GM18870 (cell line): ENCODE data around the gene ANKRD30A.
"Not testable (repeated sequence)": the region's sequence is repeated elsewhere in the genome, so short reads cannot be mapped to it uniquely, and the experiment has no call there.

ENCODE experiments used
- ATAC-seq: cut with Tn5 transposase; IDR thresholded peaks from one replicate; pipeline ENCODE4 v1.9.1; 2021; ENCODE audit warnings: moderate library complexity; ENCODE audit not compliant: unreplicated experiment

Gene ANKRD30A, protein sequence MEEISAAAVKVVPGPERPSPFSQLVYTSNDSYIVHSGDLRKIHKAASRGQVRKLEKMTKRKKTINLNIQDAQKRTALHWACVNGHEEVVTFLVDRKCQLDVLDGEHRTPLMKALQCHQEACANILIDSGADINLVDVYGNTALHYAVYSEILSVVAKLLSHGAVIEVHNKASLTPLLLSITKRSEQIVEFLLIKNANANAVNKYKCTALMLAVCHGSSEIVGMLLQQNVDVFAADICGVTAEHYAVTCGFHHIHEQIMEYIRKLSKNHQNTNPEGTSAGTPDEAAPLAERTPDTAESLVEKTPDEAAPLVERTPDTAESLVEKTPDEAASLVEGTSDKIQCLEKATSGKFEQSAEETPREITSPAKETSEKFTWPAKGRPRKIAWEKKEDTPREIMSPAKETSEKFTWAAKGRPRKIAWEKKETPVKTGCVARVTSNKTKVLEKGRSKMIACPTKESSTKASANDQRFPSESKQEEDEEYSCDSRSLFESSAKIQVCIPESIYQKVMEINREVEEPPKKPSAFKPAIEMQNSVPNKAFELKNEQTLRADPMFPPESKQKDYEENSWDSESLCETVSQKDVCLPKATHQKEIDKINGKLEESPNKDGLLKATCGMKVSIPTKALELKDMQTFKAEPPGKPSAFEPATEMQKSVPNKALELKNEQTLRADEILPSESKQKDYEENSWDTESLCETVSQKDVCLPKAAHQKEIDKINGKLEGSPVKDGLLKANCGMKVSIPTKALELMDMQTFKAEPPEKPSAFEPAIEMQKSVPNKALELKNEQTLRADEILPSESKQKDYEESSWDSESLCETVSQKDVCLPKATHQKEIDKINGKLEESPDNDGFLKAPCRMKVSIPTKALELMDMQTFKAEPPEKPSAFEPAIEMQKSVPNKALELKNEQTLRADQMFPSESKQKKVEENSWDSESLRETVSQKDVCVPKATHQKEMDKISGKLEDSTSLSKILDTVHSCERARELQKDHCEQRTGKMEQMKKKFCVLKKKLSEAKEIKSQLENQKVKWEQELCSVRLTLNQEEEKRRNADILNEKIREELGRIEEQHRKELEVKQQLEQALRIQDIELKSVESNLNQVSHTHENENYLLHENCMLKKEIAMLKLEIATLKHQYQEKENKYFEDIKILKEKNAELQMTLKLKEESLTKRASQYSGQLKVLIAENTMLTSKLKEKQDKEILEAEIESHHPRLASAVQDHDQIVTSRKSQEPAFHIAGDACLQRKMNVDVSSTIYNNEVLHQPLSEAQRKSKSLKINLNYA (N-terminal part only)

DNA sequence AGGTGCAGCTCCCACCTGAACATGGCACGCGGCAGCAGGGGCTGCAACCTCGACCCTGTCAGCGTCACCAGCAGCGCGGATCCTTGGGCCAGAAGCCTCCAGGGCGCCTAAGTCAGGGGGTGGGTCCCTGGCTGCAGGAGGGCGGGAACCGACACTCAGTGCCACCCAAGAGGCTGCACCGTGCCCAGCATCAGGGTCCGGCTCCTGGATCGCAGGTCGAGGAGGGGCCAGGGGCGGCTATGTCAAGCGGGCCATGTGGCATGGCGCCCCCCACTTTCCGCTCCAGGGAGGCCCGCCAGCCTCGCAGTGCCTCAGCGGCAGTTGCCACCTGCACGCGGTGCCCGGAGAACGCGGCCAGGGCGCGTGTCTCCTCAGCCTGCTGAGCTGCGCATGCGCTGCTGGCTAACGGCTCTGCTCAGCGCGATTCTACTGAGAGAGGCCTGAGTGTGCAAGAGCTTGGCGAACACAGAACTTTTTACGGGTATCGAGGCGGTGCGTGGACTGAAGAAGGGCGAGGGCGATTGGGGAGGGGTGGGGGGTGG, at the start of gene ANKRD30A:
Gene ANKRD30A (plus strand): TSS at position 408 of the 542 bp plus-strand sequence. CDS start 190 bp downstream, outside the sequence.
- ATAC-seq, result no peak

DNA sequence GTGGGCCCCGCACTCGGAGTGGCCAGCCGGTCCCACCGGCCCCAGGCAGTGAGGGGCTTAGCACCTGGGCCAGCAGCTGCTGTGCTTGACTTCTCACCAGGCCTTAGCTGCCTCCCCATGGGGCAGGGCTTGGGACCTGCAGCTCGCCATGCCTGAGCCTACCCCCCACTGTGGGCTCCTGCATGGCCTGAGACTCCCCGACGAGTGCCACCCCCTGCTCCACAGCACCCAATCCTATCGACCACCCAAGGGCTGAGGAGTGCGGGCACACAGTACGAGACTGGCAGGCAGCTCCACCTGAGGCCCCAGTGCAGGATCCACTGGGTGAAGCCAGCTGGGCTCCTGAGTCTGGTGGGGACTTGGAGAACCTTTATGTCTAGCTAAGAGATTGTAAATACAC, 49.3 kb upstream of the ANKRD30A start:
- ATAC-seq, result not testable (repeated sequence)

DNA sequence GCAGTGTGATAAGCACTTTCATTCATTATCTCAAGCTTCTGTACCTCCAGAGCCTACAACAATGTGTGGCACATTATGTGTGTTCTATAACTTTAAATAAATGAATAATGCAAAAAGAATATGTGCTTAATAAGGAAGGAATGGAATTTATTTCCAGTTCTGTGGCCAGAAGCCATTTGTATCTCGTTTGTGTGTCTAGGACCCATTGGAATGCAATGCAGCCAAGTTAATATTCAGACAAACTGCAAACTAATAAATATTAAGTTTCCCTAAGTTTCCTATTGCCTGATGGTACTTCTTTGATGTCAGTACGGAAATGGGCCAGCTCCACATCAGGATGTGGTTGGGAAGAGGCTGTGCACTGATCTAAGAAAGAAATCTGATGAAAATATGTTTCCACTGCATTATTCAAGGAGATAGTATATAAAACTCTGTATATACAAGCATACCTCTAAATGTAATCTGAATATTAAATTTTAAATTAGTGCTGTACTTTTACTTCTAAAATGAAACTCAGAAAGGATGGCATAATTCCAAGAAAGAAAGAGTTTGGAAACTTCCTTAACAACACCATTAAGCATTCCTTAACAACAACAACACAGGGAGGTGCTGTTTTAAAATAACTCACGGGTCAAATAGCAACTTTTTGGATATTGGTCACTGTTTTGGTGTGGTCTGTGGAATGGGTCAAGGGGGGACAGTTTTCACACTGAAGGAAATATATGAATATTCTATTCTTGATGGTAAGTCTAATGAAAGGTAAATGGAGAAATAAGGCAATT, 29.4 kb upstream of the ANKRD30A start:
- no peak for ATAC-seq

DNA sequence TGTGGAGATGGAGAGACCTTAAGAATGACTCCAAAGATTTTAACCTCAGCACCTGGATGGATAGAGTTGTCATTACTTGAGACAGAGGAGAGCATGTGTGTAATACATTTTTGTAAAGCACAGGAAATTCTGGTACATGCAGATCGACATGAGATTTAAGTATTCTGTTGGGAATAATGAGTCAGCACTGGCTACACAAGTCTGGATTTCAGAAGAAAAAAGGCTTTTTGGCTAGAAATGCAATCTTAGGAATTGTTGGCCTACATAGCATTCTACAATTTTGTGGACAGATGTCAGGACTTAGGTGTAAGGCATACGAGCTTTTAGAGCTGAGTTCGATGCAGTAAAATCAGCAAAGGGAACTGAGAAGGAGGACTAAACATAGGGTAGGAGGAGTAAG, 24.1 kb upstream of the ANKRD30A start:
- ATAC-seq, result no peak

DNA sequence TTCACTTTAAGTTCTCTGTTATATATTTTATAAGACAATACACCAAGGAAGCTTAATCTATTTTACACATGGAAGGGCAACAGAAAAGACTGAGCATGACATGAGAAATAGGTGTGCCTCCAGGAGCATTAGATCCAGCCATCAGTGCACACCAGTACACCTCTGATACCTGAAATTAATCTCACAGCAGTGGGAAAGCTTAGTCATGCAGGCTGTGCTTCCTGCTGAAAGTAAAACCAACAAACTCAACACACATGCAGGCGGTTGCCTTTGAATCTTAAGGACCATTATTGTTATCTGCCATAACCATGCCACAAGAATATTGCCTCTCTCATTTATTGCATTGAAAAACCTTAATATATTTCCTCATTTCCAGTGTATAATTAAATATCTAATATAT, 16.4 kb upstream of the ANKRD30A start:
- ATAC-seq, result no peak

DNA sequence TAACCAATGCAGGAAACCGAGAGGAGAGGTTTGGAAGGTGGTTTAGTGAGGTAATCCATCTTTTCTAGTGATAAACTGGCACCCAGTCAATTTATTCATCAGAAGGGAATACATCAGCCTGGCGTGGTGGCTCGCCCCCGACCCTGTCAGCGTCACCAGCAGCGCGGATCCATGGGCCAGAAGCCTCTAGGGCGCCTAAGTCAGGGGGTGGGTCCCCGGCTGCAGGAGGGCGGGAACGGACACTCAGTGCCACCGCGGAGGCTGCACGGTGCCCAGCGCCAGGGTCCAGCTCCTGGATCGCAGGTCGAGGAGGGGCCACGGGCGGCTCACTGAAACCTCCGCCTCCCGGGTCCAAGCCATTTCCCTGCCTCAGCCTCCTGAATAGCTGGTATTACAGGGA, 866 bp upstream of the ANKRD30A start:
- no peak for ATAC-seq

DNA sequence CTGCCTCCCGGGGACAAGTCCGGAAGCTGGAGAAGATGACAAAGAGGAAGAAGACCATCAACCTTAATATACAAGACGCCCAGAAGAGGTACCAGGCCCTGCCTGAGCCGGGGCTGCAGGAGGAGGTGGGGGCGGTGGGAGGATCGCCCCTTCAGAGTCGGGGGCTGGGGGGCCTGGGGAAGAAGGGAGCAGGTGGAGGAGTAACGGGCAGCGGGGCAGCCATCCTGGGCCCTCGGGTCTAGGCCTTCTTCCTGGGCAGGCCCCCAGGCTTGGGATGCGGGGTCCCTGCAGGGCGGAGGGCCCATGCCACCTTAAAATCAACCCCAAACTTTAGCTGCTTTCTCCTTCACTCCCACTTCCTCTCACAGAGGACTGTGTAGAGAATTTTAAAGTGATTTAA, 523 bp downstream of the ANKRD30A start:
- no peak for ATAC-seq

DNA sequence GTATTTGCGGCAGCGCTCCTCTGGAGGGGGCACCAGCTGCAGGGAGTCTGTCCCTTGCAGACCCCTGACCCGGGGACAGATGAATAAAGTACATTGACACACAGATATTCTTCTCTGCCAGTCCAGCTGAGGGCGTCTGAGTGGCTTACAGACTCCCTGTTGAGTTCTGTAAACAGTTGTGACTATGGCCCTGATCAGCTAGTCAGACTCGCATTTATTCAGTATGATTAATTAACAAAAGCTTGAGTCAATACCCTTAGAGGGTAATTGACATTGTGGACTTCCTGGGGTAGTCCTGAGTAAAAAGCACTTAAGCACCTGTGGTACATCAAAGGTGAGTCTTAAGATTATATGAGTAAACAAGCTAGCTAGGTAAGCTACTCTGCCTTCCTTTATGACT, 21.0 kb downstream of the ANKRD30A start:
- no peak for ATAC-seq

DNA sequence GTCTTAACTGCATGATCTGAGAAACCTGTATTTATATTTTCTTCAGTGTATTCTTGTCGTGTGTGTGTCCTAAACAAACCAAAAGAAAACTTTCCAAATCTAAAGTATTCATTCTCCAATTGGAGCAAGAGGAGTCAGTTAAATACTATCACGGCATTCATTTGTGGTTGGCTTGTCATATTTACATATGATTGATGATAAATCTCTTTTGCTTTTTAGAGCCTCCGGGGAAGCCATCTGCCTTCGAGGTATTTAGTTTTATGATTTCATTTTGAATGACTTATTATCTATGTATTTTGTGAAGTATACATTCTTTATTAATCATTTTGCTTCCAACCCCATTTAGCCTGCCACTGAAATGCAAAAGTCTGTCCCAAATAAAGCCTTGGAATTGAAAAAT, 37.0 kb downstream of the ANKRD30A start:
- not testable (repeated sequence) for ATAC-seq

DNA sequence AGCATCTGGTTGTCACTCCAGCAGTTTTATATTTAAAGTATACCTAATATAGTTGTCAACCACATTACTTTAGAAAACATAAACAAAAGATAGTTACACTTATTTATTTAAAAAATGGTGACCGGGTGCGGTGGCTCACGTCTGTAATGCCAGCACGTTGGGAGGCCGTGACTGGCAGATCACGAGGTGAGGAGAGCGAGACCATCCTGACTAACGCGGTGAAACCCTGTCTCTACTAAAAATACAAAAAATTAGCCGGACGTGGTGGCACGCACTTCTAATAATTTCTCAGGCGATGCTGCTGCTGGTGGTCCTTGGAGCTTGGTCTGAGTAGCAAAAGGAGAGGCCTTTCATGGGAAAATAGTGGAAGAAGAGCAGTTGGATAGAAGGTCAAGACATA, 46.5 kb downstream of the ANKRD30A start:
- ATAC-seq, result not testable (repeated sequence)

DNA sequence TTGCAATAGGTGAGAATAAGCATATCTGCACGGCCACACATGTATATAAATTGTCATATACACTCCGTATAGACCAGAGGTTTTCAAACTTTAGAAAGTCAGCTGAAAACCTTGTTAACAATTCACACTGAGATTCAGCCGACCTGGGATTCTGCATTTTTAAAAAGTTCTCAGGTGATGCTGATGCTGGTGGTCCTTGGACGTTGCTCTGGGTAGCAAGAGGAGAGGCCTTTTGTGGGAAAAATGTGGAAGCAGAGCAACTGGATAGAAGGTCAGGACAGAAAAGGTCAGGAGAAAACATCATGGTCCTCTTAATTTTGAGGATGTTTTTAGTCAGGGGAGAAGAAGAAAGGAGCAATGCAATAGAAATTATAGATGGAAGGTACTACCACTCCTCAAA, 52.9 kb downstream of the ANKRD30A start:
- not testable (repeated sequence) for ATAC-seq

DNA sequence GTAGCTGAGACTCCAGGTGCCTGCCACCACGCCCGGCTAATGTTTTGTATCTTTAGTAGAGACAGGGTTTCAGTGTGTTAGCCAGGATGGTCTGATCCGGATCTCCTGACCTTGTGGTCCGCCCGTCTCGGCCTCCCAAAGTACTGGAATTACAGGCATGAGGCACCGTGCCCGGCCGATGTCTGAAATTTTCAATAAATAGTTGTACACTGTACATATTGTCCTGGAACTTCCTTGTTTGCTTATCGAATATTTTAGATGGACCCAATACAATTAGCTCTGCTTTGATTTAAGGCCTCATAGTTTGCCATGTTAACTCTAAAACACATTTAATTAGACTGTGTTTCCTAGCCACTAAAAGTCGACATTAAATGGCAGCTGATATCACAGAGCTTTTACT, 57.3 kb downstream of the ANKRD30A start:
- not testable (repeated sequence) for ATAC-seq

DNA sequence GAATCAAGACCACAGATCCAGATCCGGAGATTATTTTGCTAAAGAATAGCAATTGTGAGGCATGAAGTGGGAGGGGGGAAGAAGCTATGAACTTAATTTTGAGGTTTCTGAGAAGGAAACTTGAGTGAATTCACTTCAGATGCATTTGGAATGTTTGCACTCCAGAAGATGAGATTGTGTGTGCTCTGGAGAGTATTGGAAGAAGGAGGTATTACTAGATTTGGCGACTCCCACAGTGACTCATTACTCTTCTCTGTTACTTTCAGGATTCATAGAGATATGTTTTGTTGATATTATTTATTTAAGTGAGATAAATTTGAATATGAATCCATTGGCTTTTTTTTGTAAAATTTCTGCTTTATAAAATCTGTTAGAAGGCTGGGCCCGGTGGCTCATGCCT, 80.7 kb downstream of the ANKRD30A start:
- ATAC-seq, result no peak

DNA sequence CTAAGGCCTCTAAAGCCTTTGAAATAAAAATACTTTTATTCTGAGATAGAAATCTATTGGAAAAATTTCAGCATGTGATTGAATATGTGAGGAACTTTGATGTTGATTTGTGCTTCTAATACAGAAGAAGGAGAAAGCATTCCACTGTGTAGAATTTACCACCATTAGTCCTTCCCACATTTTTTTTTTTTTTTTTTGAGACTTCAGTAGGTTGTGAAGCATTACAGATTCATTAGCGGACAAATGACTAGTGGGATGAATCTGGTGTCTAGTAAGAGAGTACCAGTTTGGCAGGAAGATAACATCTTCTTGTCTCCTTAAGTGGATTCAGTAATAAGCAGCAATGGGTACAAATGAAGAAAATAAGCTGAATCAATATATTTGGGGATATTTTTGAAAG, 95.5 kb downstream of the ANKRD30A start:
- no peak for ATAC-seq

DNA sequence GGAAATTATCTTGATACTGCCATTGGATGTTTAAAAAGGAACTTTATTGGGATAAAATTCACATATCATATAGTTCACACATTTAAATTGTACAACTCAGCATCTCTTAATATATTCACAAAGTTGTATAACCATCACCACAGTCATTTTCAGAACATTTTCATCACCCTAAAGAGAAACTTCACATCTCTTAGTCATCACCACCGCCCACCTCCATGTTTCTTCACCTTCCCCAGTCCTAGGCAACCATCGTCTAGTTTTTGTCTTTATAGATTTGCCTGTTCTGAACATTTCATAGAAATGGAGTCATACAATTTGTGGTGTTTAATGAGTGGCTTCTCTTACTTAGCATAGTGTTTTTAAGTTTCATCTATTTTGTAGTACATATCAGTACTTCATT, 96.6 kb downstream of the ANKRD30A start:
- no peak for ATAC-seq

DNA sequence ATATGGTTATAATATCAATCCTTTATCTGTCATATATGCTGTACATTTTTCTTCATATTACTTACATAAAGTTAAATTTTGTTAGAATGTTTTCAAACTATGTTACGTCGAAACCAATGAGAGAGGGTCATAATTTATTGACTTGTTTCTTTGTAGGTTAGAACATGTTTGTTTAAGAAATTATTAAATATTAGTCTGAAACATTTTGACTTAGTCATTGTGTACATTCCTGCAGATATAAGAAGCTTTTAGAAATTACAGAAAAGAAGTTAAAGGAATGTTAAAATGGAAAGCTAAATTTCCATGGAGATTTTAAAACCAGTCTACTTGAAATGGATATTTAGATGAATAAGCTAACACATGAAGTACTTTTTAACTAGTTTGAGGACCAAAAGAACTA, 99.8 kb downstream of the ANKRD30A start:
- no peak for ATAC-seq

DNA sequence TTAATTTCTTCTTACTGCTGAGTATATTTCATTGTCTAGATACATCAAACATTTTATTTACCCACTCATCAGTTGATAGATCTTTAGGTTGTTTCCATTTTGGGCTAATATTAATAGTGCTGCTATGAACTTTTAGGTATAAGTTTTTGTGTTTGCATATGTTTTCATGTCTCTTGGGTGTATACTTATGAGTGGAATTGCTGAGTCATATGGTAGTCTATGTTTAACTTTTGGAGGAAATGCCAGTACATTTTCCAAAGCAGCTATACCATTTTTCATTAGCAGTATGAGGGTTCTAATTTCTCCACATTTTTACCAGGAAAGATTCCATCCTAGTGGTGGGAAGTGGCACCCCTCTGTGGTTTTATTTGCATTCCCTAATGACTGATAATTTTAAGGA, 101.1 kb downstream of the ANKRD30A start:
- ATAC-seq, result no peak

DNA sequence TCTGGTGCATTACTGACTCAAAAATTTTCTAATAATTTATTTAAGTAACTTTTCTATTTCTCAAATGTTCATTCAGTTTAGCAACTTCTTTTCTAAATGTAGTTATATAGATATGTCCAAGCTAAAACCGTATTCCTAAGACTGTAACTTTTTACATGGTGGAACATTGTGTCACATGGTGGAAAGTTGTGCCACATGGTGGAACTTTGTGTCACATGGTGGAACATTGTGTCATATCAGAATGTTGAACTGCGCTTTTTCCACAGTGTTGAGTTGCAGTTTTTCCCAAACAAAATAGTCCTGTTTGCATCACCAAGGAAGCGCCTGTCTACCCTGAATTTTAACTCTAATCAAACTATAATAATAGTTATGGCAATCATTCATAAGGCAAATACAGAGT, 109.3 kb downstream of the ANKRD30A start:
- no peak for ATAC-seq

DNA sequence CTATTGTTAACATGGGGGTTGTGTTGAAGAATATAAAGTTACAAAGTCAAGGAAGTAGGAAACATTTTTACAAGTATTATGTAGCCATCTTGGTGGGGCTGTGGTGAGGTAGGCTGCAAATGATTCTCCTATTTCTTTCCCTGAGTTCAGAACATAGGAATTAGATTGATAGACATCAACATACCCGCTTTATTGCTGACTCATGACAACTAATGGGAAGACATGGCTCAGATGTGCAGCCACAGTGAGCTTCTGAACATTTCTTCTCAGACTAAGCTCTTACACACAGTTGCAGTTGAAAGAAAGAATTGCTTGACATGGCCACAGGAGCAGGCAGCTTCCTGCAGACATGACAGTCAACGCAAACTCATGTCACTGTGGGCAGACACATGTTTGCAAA, 110.7 kb downstream of the ANKRD30A start:
- ATAC-seq, result no peak

DNA sequence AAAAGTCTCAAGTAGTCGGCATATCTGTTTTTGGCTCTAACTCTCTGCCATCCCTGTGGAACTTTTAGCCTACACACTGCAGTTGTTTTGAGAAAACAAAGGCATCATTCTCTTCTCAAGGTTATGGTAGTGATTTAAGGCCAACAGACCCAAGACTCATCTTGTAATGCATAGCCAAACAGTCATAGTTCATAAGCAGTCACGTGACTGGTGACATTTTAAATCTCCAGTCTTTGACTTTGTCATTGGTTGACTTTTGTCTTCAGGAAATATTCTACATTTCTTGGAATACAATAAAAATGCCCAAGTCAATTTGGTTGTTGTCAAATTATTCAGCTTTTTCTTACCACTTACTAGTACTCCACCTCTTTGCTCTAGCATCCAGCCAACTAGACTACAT, 114.8 kb downstream of the ANKRD30A start:
- ATAC-seq, result no peak
